ENCODE data around the gene ADD2. TPM values are rescaled to one million over a fixed set of nuclear protein-coding genes. Genes with fewer than 3 reads are reported as not detected.

Gene ADD2
- total RNA-seq, 1 donor from 2014 or later = 0.15 TPM

- Mint-ChIP-seq H3K27ac (ENCODE audit: unreplicated experiment) (no peak overlapping the region), H3K27me3 (ENCODE audit: low read depth) (peaks cover 11% of the 10 kb centered on the region), H3K36me3 (ENCODE audit: low read depth) (no peaks in the 10 kb centered on the region), H3K4me1 (ENCODE audit: low read depth) (no peaks in the 10 kb centered on the region), H3K4me3 (ENCODE audit: unreplicated experiment) (no peak overlapping the region), H3K9me3 (ENCODE audit: low read depth) (no peaks in the 10 kb centered on the region)
- no peak for TF ChIP-seq CTCF (IDR thresholded peaks at IDR 0.05)
- no peak for DNase-seq (ENCODE audit: low spot score)
These were observed 58.5 kb downstream of the ADD2 start for GRCh38 chr2:70709275-70710037.

- DNase-seq (ENCODE audit: low spot score) = no peak
- H3K36me3 Mint-ChIP-seq (ENCODE audit: low read depth) = no peaks in the 10 kb centered on the region
These were observed 59.4 kb downstream of the ADD2 start for GRCh38 chr2:70708376-70709199.

DNA sequence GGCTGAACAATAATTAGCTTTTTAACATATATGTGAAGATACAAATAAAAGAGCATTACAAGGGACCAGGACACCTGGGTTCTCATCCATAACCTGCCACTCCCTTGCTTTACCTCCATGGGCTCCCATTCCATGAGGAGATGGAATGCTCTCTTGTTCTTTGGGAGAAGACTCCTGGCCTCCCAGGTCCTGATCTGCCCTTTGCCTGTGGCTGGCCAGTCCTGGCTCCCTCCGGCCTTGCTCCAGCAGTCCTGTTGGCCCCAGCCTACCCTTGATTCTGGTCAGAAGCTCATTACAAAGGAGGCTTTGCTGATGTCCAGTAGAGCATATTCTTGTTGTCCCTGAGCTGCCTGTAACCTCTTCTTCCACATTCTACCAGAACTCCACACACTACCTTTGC lies 60.3 kb downstream of the ADD2 start:
- no peak overlapping the region for H3K4me3 Mint-ChIP-seq (ENCODE audit: unreplicated experiment)
- H3K27ac Mint-ChIP-seq (ENCODE audit: unreplicated experiment) = no peak overlapping the region
- no peak for TF ChIP-seq CTCF (IDR thresholded peaks at IDR 0.05)
- H3K27me3 Mint-ChIP-seq (ENCODE audit: low read depth) = peaks cover 8% of the 10 kb centered on the region
- no peaks in the 10 kb centered on the region for H3K4me1 Mint-ChIP-seq (ENCODE audit: low read depth)
- DNase-seq (ENCODE audit: low spot score) = no peak
- no peaks in the 10 kb centered on the region for H3K9me3 Mint-ChIP-seq (ENCODE audit: low read depth)
- no peaks in the 10 kb centered on the region for H3K36me3 Mint-ChIP-seq (ENCODE audit: low read depth)

More at GRCh38 chr2:70708376-70709199, 59.4 kb downstream of the ADD2 start:
- no peak for TF ChIP-seq CTCF (IDR thresholded peaks at IDR 0.05)
- Mint-ChIP-seq H3K9me3 (ENCODE audit: low read depth) (no peaks in the 10 kb centered on the region), H3K4me1 (ENCODE audit: low read depth) (no peaks in the 10 kb centered on the region), H3K27ac (ENCODE audit: unreplicated experiment) (no peak overlapping the region), H3K4me3 (ENCODE audit: unreplicated experiment) (no peak overlapping the region), H3K27me3 (ENCODE audit: low read depth) (peaks cover 8% of the 10 kb centered on the region)

DNA sequence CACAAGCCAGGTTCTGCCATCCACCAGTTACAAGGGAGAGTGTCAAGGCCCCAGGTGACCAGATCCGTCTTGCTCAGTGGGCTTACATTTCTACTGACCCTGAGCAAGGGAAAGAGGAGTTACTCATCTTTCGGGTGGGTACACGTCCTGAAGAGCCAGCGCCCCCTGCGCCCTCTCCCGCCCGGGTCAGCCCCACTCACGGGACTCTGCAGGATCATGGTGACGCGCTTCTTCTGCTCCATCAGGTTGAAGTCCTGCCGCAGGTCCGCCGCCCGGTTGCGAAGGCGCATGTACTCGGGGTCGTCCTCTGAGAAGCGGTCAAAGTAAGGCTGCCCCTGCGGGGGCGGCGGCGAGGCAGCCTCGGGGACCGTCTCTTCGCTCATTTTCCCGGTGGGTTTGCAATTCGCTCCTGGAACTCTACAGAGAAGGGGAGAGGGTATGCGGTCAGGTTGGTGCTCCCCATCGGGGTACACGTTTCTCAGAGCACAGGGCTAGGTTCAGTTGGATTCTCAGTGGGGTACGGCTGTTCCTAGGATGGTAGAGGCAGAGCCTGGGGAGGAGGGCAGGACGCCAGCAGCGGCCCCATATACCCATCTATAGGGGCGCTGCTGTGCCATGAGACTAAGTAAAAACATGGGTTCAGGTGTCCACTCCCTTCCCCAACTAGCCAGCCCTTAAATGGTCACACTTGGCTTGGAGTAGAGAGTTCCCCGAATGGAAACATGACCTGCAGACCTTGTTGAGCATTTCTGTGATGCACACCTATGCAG lies 61.8 kb downstream of the ADD2 start:
- no peak overlapping the region for H3K4me3 Mint-ChIP-seq (ENCODE audit: unreplicated experiment)
- no peaks in the 10 kb centered on the region for H3K4me1 Mint-ChIP-seq (ENCODE audit: low read depth)
- DNase-seq (ENCODE audit: low spot score) = no peak
- peaks cover 9% of the 10 kb centered on the region for H3K27me3 Mint-ChIP-seq (ENCODE audit: low read depth)
- H3K27ac Mint-ChIP-seq (ENCODE audit: unreplicated experiment) = no peak overlapping the region
- no peak for TF ChIP-seq CTCF (IDR thresholded peaks at IDR 0.05)
- no peaks in the 10 kb centered on the region for H3K36me3 Mint-ChIP-seq (ENCODE audit: low read depth)
- H3K9me3 Mint-ChIP-seq (ENCODE audit: low read depth) = no peaks in the 10 kb centered on the region

Measured in chondrocyte (in vitro differentiated cells).